GM12872 (cell line): ENCODE measurements around the gene CYP4F22.

Experiments
- CTCF ChIP-seq: IDR thresholded peaks from 3 replicates; pipeline ENCODE4 v1.5.1; 2011; ENCODE audit warnings: low read depth, mild to moderate bottlenecking, low read length, moderate library complexity; ENCODE audit not compliant: insufficient read depth

Gene CYP4F22

GRCh38 chr19:15576526-15577156 is 68.3 kb downstream of the CYP4F22 start:
- TF ChIP-seq CTCF, result no peak

GRCh38 chr19:15577184-15577771 is 69.0 kb downstream of the CYP4F22 start:
- no peak for TF ChIP-seq CTCF

DNA sequence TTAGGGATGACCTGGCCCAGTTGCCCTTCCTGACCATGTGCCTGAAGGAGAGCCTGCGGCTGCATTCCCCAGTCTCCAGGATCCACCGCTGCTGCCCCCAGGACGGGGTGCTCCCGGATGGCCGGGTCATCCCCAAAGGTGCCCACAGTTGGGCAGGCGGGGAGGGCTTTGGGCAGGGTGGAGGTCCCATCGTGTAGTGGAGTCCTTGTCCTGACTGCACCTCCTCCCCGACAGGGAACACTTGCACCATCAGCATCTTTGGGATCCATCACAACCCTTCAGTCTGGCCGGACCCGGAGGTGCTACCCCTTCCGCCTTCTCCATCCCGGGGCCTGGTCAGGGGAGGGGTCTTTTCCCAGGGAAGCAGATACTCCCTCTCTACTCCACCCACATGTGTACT is 75.0 kb downstream of the CYP4F22 start:
- TF ChIP-seq CTCF, result no peak

DNA sequence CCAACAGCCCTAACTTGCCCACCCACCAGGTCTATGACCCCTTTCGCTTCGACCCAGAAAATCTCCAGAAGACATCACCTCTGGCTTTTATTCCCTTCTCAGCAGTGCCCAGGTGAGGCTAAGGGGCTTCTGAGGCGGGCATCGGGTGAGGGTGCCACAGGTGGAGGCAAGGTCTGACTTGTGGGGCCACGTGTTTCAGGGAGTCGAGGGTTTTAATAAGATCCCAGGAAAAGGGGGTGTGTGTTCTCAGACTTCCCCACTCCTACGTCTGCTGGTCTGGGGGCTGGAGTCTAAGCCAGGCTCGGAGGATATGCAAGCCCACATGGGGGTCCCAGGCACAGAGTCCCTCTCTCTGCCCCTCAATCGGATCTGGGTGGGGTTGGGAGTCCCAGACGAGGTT is 75.8 kb downstream of the CYP4F22 start:
- TF ChIP-seq CTCF, result no peak

DNA sequence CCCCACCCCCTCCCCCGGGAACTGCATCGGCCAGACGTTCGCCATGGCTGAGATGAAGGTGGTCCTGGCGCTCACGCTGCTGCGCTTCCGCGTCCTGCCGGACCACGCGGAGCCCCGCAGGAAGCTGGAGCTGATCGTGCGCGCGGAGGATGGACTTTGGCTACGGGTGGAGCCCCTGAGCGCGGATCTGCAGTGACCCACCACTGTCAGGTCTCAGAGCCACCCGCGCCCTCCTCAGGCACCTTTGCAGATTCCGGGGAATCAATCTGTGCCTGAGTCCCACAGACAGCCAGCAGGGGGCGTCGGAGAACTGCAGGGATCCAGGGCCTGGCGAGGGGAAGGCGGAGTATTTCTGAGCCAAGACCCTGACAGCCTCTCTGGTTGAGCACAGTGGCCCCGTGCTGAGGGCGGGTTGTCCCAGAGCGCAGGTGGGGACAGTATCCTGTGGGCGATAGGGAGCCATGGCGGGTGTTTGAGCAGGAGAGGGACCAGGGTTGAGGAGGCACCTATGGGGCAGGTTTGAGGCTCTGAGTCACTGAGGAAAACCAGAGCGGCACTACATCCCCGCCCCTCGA is 76.3 kb downstream of the CYP4F22 start:
- TF ChIP-seq CTCF, result peak; percentile 92

GRCh38 chr19:15587663-15588062 is 79.3 kb downstream of the CYP4F22 start:
- TF ChIP-seq CTCF, result no peak

DNA sequence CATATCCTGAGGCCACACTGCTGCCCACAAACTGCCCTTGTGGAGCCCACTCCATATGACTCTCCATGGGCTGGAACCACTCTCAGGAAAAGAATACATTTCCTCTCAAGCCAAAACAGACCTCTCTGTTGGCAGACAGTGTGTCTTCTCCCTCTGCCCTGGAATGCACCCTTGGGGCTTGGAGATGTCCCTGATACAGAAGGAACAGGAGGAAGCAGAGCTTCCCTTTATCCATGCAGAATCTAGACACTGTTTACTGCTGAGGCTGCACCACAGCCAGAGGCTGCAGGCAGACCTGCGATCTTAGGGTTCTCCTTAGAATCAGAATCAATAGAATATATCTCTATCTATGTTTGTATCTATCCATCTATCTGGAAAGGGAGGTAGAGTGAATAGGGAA is 79.9 kb downstream of the CYP4F22 start:
- no peak for TF ChIP-seq CTCF
